ENCODE data around the gene HRCT1.
A peak's percentile ranks its signal among the peaks of the same experiment; 100 is the strongest.
"Not testable (repeated sequence)": the region's sequence is repeated elsewhere in the genome, so short reads cannot be mapped to it uniquely, and the experiment has no call there.

Gene HRCT1

DNA sequence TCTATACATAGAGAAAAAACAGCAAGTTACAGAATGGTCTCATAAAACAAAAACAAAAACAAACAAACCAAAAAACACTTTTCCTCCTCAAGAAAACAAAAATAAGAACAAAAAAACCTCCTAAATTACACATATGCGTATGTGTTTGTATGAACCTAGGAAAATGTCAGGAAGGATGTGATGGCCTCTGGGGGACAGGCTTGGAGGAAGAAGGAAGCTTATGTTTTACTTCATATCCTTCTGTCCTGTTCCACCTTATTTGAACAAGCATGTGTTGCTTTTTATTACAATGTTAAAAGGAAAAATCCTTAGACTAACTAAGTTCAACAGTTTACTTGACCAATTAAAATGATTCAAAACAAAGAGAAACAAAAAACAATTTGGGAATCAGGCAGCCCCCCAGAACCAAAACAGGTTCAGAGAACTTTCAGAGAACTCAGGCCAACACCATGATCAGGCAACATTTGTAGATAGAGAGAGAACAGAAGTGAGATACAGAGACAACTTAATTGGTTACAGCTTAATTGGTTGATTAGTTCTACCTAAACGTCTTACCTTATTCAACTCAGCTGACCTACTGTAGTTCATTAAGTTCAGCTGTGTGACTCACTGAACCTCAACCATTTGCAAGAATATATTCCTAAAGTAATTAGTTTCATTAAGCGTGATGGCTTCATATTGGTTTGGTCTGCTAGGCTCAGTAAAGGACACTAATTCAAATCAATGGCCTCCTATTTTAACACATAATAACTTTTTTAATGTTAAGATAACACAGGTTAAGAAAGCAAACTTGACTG lies 13.4 kb downstream of the HRCT1 start:
- DNase-seq = no peak

DNA sequence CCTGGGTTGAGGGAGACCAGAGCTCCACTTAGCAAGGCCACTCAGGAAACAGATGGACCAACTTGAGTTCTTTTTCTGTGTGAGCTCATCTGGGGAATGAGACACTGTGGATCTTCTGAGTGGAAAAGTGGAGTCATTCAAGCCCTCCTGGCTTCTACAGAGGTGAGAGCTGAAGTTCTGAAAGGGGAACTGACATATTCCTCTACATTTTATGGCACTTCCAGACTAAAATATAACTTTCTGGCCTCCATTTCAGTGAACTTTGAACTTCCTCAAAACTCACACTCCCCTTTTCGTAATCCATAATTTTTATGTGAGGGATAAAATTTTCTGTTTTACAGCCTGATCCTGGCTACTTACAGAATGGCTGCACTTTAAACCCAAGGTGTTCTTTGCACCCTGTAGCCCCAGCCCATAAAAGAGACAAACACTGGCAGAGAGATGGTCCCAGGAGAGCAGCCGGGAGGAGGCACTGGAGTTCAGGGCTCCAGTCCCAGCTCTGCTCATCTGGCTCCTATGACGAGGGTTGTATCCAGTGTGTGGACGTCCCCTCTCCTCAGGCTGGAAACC lies 14.1 kb downstream of the HRCT1 start:
- no peak for DNase-seq

DNA sequence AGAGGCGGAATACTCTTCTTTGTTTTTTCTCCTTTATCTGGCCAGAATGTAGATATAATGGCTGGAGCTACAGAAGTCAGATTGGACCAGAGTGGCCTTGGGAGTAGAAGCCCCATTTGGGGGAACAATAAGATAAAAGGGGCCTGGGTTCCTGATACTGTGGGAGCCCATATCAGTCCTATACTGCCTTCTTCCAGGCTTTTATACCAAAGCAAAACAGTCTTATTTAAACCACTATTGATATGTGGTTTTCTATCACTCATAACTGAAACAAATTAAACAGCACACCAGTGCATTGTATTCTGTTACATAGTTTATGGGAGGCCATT lies 17.6 kb downstream of the HRCT1 start:
- DNase-seq = no peak

DNA sequence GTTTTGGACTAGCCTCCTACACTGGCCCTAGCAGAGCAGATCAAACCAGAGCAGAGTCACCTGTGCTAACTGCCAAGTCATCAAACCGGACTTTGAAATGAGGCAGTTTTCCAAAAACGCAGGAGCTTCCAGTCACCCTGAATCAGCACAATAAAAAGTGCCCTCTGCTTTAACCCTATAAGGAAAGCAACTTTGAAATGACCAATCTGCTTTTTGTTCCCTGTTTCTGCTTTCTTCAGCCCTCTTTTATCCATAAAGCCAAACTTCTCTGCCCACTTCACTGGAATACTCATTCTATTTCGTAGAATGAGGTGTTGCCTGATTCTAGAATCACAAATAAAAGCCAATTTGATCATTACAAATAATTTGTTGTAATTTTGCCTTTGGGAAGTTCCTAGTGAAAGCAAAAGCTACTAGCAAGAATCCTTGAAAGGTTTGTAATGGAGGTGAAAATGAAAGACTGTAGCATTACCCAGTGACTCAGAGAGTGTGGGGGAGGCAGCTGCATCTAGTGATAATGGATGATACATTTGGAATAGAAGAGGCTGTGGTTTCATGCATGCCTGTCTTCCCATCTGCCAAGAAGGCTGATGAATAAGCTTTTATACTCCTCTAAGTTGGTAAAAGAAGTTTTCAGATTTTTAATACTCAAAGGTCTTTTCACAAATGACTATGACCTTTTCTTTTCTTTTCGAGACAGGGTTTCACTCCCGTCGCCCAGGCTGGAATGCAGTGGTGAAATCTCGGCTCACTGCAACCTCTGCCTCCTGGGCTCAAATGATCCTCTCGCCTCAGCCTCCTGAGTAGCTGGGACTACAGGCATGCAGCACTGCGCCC lies 18.1 kb downstream of the HRCT1 start:
- DNase-seq = no peak

DNA sequence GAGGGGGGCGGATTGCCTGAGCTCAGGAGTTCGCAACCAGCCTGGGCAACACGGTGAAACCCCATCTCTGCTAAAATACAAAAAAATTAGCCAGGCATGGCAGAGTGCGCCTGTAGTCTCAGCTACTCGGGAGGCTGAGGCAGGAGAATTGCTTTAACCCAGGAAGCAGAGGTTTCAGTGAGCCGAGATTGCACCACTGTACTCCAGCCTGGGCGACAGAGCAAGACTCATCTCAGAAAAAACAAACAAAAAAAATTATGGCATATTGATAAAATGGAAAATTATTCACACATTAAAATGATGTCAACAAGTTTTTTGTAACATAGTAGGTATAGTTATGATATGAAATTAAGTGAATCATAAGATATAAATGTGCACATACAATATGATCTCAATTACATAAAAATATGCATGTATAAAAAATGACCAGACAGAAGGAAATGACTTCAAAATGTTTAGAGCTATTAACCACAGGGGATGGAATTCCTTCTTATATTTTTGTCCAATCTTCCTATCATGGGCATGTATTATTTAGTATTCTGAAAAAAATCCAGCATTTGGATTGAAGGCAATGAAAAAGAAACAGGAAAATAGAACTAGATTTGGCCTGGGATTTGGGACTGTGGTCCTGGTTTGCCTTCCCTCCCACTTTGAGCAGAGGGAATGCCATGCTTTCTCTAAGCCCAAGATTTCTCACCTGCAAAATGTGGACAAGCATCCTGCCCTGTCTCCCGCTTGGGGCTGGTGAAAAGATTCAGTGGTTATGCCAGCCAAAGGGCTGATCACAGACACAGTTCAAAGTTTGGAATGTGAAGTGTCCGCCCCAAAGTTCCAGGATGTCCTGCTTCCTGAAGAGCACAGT lies 22.8 kb downstream of the HRCT1 start:
- DNase-seq = no peak

DNA sequence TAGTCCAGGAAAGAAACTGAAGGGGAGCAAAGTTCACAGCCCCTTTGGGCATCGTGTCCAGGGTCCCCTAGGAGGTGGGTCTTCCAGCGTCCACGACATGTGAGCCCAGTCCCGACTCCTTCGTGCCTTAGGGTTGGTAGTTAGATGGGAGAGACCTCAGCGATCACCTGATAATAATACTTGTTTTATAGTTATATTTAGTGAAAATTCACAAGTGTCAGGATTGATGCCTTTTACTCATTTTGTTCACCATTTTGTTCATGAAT lies 23.4 kb downstream of the HRCT1 start:
- no peak for DNase-seq

DNA sequence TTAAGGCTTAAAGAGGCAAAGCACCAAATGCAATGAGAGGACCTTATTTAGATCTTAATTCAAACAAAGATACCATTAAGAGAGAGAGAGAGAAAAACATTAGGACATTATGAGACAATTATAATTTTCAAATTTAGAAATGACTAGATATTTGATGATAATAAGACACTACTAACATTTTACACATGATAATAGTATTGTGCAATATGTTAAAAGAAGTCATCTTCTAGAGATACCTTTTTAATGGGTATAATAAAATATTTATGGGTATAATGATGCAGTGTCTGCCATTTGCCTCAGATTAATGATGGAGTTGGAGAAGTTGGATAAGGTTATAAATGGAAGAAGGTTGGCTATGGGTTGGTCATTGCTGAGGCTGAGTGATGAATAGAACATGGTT lies 24.5 kb downstream of the HRCT1 start:
- DNase-seq = no peak

DNA sequence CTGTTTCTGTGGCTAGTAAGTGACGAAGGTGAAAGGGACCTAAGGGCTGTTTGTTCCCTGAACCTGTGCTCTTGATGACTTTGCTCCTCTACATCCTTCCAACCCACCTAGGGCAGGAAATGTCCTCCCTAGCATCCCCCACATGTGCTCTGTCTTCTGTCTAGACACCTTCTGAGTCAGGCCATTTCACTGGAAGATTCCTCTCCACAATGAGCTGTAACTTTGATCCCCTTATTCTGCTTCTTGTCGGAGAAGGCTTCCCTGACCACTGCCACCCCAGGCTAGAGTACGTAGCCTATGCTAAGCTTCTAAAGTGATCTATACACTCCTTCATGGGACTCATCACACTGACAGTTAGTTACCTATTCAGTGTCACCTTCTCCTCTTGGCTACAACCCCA lies 25.0 kb downstream of the HRCT1 start:
- no peak for DNase-seq

DNA sequence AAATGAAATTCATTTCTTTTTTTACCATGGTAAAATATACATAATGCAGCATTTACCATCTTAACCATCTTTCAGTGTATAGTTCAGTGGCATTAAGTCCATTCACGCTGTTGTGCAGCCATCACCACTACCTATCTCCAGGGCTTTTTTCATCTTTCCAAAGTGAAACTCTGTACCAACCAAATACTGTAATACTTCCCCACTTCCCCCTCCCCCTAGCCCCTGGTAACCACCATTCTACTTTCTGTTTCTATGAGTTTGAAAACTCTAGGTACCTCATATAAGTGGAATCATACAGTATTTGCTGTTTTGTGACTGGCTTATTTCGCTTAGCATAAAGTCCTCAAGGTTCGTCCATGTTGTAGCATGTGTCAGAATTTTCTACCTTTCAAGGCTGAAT lies 26.7 kb downstream of the HRCT1 start:
- DNase-seq = peak; percentile 31

DNA sequence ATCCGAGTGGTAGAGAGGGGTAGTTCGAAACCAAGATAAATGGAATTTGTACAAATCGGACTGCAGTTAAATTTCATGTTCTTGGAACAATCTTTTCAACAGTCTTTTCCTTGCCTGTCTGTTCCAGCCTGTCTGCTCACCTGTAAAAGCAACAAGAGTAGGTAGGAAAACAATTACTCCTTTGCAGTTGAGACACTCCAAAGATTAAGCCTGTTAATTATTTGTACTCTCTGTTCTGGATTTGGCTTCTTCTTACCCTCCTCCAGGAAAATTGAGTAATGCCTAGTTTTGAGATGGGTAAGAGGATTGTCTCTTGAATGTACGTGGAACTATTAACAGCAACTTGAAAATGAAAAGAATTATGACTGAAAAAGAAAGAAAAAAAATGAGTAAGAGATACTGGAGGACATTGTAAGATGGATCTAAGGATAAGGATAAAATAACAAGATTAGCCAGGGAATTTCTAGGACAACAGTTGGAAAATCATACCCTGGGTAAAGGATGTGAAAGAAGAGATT lies 27.6 kb downstream of the HRCT1 start:
- DNase-seq = no peak

DNA sequence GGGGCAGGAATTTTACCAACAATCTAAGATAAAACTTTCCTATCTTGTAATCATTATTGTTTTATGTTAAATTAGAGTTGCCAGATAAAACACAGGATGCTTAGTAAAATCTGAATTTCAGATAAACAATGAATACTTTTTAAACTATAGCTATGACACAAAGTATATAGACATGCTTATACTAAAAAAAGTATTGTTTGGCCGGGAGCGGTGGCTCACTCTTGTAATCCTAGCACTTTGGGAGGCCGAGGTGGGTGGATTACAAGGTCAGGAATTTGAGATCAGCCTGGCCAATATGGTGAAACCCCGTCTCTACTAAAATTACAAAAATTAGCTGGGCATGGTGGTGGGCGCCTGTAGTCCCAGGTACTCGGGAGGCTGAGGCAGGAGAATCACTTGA lies 28.1 kb downstream of the HRCT1 start:
- DNase-seq = not testable (repeated sequence)

DNA sequence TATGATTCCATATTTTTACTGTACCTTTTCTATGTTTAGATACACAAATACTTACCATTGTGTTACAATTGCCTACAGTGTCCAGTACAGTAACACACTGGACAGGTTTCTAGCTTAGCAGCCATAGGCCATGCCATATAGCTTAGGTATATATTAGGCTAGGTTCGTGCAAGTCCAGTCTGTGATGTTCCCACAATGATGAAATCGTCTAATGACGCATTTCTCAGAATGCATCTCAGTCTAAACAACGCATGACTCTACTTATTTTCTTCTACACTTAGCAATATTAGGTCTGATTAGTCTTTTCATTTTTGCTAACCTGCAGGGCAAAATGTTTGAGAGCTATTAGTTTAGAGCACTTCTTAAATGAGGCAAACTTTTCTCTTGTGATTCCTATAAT lies 29.3 kb downstream of the HRCT1 start:
- DNase-seq = no peak

DNA sequence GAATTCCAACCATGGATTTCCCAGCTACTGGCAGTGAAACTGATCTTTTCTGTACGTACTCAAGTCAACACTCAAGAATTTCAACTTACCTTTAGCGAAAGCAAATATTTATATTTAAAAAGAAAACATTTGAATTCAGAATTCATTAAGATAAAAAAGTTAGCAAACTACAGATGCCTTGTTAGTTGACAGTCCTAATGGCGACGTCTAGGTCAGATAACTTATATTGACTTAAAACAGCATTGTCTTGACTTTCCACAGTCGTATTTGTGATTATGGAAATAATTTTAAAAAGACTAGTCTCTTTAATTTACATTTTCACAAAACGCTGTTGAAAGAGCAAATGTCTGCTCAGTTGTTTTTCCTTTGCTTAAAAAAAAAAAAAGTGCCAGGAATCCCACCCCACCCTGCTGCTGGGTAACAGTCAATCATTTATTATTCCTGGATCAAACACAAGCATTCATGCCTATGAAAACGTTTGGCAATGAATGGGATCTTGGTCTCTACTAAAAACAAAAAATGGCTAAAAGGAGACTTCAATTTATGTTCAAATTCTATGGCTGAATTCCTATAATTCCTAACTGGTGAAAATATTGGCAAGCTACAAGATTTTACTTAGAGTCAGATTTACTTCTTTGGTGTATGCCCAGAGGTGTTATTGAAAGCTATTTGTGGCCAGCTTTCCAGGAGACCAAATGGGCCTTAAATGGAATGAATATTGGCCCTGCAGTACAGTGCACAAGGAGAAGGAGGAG lies 29.9 kb downstream of the HRCT1 start:
- DNase-seq = no peak

DNA sequence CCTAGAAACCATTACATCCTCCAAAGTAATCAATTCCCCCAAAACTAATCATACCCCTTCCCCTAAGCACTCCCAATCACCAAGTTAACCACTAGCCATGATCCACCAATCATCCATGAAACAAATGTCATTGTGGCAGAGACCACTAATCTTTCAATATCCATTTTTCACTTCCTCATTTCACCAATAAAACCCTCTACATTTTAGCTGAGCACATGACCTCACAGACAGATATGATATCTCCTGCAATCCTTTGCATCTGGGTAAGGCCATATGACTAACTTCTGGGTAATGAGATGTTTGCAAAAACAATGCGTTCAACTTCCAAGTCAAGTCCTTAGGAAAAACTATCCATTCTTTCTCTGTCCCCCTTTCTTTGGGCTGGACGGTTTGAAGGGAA lies 31.2 kb downstream of the HRCT1 start:
- DNase-seq = no peak

DNA sequence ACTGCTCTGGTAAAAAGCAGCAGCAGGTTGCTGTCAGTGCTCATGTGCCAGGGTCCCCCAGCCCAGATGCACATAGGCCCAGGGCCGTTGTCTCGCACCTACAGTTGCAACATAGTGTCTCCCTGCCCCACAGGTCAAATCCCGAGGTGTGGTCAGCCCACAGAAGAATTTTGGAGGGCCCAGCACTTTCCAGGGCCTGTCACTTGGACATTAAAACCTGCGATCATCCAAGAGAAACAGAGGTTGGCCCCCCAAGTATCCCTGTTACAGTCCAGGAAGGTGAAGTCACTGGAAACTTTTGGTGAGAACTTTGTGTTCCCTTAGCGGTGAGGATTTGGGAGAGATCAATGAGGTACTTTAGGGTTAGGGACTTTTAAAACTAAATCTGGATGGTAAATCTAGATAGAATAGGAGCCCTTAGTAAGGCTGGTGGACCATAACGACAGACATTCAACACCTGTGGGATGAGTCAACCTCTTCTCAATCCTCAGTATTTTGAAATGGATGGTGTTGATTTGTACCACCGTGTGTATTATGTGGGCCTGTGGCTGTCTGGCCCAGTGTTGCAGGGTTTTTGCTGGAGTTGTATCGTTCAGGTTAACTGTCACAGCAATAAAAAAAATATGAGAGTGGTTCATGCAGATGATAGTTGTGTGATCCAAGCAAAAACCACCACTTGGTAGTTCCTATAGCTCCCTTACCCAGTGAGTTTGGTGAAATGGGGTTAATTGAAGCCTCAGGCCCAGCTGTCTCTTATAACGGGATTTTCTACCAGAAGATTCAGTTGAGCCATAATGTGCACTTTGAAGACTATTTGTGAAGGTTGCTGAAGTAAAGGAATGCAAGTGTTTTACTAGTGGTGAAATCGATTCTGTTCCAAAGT lies 32.7 kb downstream of the HRCT1 start:
- DNase-seq = no peak

DNA sequence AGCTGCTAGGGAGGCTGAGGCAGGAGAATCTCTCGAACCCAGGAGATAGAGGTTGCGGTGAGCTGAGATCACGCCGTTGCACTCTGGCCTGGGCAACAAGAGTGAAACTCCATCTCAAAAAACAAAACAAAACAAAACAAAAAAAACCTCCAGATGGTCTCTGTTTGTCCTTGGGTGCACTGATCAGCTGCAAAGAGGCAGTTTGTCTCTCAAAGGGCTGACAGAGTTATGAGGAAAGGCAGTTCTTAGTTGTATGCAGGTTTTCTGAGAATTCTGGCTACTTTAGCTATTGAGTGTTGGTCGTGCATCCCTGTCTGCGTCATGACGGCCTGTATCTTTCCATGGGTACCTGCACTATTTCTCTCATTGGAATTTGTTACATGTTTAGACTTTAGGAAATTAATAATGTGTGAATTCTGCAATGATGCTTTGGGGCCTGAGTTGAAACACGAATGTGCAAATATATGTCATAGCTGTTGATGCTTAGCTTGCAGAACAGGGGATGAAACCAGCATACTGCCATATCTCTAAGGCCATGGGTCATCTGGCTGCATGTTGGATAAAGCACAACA lies 33.8 kb downstream of the HRCT1 start:
- DNase-seq = no peak

DNA sequence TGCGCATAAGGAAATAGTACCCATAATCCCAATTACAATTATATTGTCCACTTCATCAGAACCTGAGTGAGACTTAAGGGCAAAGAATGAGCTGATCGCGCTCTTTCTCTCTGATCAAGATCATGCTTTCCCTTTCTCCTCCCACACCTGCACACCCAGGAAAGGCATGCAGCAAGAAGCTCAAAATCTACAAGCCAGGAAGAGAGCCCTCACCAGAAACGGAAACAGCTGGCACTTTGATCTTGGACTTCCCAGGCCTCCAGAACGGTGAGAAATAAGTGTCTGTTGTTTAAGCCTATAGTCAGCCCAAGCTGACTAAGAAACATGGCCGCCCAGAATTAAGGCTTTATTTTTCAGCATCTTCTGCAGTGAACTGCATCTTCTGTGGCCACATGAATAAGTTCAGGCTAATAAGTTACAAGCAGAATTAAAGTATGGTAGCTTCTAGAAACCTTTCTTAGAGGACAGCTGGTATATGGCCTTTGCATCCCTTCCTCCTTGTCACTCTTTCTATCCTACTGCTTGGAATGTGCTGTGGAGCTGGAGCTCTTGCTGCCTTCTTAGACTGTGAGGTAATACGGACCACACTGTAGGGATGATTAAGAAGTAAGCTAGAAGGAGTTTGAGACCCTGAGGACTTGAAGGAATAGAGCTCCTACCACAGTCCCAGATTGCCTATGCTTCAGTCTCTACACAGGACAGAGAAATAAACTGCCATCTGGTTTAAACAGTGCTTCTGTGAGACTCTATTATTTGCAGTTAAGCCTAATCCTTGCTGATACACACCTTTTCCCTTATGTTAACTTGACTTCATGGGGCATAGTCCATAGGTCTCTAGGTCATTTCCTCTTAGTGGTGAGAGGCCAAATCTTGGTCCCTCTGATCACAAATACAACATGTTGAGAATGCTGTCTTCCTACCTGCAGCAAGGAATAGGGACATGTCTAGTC lies 34.7 kb downstream of the HRCT1 start:
- DNase-seq = peak; percentile 67

DNA sequence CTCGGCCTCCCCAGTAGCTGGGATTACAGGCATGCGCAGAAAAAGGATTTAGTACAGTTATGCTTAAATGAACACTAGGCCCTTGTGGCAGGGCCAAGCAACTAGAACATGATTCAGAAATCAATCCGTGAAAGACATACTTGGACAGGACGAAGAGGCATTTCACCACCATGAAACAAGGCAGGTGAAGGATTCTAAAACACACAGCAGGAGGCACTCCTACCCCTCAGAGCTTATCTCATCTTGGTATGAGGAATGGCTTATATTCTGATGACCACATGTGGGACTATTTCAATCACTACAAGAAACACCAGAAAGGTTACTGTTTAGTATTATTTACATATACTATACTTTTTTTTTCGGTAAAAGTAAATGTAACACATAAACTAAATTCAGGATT lies 36.3 kb downstream of the HRCT1 start:
- DNase-seq = no peak

DNA sequence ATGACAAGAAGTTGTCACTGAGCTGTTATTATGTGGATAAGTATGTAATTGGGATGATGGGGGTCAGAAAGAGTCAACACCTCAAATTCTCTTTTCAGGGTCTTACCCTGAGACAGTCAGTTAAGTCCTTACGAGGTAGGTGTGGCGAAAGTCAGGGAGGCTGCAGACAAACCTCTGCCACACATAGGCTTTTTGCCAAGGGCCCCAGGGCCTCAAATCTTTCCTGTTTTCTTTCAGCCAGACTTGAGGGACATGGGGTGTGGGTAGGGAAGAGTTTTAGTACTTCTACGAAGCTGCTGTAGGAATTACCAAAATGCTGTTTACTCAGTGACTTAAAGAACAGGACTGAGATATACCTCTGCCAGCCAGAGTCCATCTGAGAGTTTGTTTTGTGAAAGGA lies 38.2 kb downstream of the HRCT1 start:
- no peak for DNase-seq

DNA sequence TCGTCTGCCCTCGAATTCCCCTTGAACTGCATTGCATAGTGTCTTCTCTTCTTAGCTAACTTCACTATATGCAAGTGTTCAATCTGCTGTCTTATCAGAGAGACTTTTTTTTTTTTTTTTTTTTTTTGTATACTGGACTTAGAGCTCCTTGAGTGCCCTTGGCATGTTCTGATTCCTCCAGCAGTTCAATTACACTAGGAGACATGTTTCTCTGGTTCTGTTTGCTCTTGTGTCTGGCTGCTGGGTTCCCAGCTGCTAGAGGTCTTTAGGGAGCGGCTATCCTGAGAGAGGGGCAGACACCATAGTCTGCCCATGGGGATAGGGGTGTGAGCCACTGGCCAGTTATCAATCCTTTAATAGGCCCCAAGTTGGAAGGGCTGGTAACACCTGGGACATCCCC lies 38.8 kb downstream of the HRCT1 start:
- DNase-seq = no peak

Data from CD4-positive, alpha-beta T cell treated with Interleukin-17A for 1 hour (primary cell).